SK-N-SH treated with all-trans-retinoic acid at 6 μM for 48 hours (cell line): Measurements from ENCODE around the gene SLC10A2.

ENCODE experiments used
- ATAC-seq: fragments of 200-7000 bp; cut with Tn5 transposase; 3 replicates; pipeline ENCODE4 v1.9.1; 2020; ENCODE audit warnings: mild to moderate bottlenecking, moderate library complexity
- ARNTL ChIP-seq: fragments of 450-650 bp; formaldehyde crosslinking; IDR thresholded peaks from 2 replicates; pipeline ENCODE4 v1.5.0; 2020; ENCODE audit warnings: low read depth, mild to moderate bottlenecking, moderate library complexity, borderline replicate concordance
- BACH2 ChIP-seq: fragments of 250-450 bp; sonication (Bioruptor Pico); IDR thresholded peaks from 2 replicates; pipeline ENCODE4 v1.9.0; 2021; ENCODE audit warnings: mild to moderate bottlenecking, borderline replicate concordance
- CREB5 ChIP-seq: fragments of 250-450 bp; sonication (Bioruptor Pico); IDR thresholded peaks from 2 replicates; pipeline ENCODE4 v1.5.1; 2020; ENCODE audit warnings: low read depth, mild to moderate bottlenecking, moderate library complexity
- CSDC2 ChIP-seq: fragments of 250-450 bp; sonication (Bioruptor Pico); IDR thresholded peaks from 2 replicates; pipeline ENCODE4 v1.5.0; 2020; ENCODE audit warnings: mild to moderate bottlenecking, moderate library complexity
- CSRNP3 ChIP-seq: fragments of 250-450 bp; sonication (Bioruptor Pico); IDR thresholded peaks from 2 replicates; pipeline ENCODE4 v1.5.1; 2021; ENCODE audit warnings: mild to moderate bottlenecking, moderate library complexity
- ESRRG ChIP-seq: fragments of 250-450 bp; sonication (Bioruptor Pico); IDR thresholded peaks from 2 replicates; pipeline ENCODE4 v1.6.1; 2021; ENCODE audit warnings: mild to moderate bottlenecking
- GLIS3 ChIP-seq: fragments of 250-450 bp; sonication (Bioruptor Pico); IDR thresholded peaks from 2 replicates; pipeline ENCODE4 v1.5.0; 2020; ENCODE audit warnings: mild to moderate bottlenecking, moderate library complexity
- ISL1 ChIP-seq: fragments of 250-450 bp; sonication (Bioruptor Pico); IDR thresholded peaks from 2 replicates; pipeline ENCODE4 v2.1.2; 2022; ENCODE audit warnings: mild to moderate bottlenecking, moderate library complexity
- OSR1 ChIP-seq: fragments of 250-450 bp; sonication (Bioruptor Pico); IDR thresholded peaks from 2 replicates; pipeline ENCODE4 v1.8.0; 2022; ENCODE audit warnings: moderate library complexity, mild to moderate bottlenecking, inconsistent platforms
- PPARA ChIP-seq: fragments of 250-450 bp; sonication (Bioruptor Pico); IDR thresholded peaks from 2 replicates; pipeline ENCODE4 v1.5.0; 2020; ENCODE audit warnings: mild to moderate bottlenecking, borderline replicate concordance
- RARB ChIP-seq: fragments of 250-450 bp; sonication (Bioruptor Pico); IDR thresholded peaks from 2 replicates; pipeline ENCODE4 v1.8.0; 2021; ENCODE audit warnings: mild to moderate bottlenecking, moderate library complexity
- SNAI2 ChIP-seq: fragments of 250-450 bp; sonication (Bioruptor Pico); IDR thresholded peaks from 2 replicates; pipeline ENCODE4 v1.5.0; 2020; ENCODE audit warnings: mild to moderate bottlenecking, moderate library complexity
- TCF4 ChIP-seq: fragments of 250-450 bp; sonication (Bioruptor Pico); IDR thresholded peaks from 2 replicates; pipeline ENCODE4 v1.8.0; 2021; ENCODE audit warnings: mild to moderate bottlenecking, moderate library complexity, borderline replicate concordance
- ZC3H10 ChIP-seq: fragments of 250-450 bp; sonication (Bioruptor Pico); IDR thresholded peaks from 2 replicates; pipeline ENCODE4 v1.5.1; 2021; ENCODE audit warnings: mild to moderate bottlenecking, moderate library complexity
- ZFP3 ChIP-seq: fragments of 250-450 bp; sonication (Bioruptor Pico); IDR thresholded peaks from 2 replicates; pipeline ENCODE4 v1.5.0; 2020; ENCODE audit warnings: mild to moderate bottlenecking, moderate library complexity
- ZFP30 ChIP-seq: fragments of 450-650 bp; formaldehyde crosslinking; IDR thresholded peaks from 2 replicates; pipeline ENCODE4 v1.5.0; 2022; ENCODE audit warnings: mild to moderate bottlenecking, moderate library complexity
- ZNF565 ChIP-seq: fragments of 450-650 bp; formaldehyde crosslinking; conservative IDR thresholded peaks from 2 replicates; pipeline ENCODE4 v1.5.0; 2020; ENCODE audit warnings: low read depth, mild to moderate bottlenecking, moderate library complexity
- ZNF70 ChIP-seq: fragments of 450-650 bp; formaldehyde crosslinking; IDR thresholded peaks from 2 replicates; pipeline ENCODE4 v1.5.0; 2020; ENCODE audit warnings: mild to moderate bottlenecking, moderate library complexity
- ZNF8 ChIP-seq: fragments of 450-650 bp; formaldehyde crosslinking; IDR thresholded peaks from 2 replicates; pipeline ENCODE4 v1.5.0; 2020; ENCODE audit warnings: mild to moderate bottlenecking, moderate library complexity
- TF ChIP-seq, protein P1 (sequence below): fragments of 250-450 bp; sonication (Bioruptor Pico); IDR thresholded peaks from 2 replicates; pipeline ENCODE4 v1.8.0; 2020; ENCODE audit warnings: mild to moderate bottlenecking, moderate library complexity, borderline replicate concordance
- TF ChIP-seq, protein P2 (sequence below): fragments of 250-450 bp; sonication (Bioruptor Pico); IDR thresholded peaks from 2 replicates; pipeline ENCODE4 v1.8.0; 2021; ENCODE audit warnings: low read depth, mild to moderate bottlenecking, moderate library complexity, borderline replicate concordance

The SLC10A2 gene

GRCh38 chr13:103030776-103031175 lies 35.4 kb downstream of the SLC10A2 start:
- ATAC-seq: no peak
- no peak for TF ChIP-seq SNAI2 (CRISPR knock-in tag)
- no peak for TF ChIP-seq ZNF565 (CRISPR knock-in tag)
- TF ChIP-seq GLIS3 (CRISPR knock-in tag): no peak
- no peak for TF ChIP-seq CSRNP3 (CRISPR knock-in tag)
- no peak for TF ChIP-seq ZNF70 (CRISPR knock-in tag)
- TF ChIP-seq ARNTL (CRISPR knock-in tag): no peak
- no peak for TF ChIP-seq CREB5
- TF ChIP-seq BACH2 (CRISPR knock-in tag): no peak
- no peak for TF ChIP-seq ZC3H10
- no peak for TF ChIP-seq PPARA (CRISPR knock-in tag)
- TF ChIP-seq ZFP3 (CRISPR knock-in tag): no peak
- no peak for TF ChIP-seq ZNF8 (CRISPR knock-in tag)
- TF ChIP-seq, protein P1, sequence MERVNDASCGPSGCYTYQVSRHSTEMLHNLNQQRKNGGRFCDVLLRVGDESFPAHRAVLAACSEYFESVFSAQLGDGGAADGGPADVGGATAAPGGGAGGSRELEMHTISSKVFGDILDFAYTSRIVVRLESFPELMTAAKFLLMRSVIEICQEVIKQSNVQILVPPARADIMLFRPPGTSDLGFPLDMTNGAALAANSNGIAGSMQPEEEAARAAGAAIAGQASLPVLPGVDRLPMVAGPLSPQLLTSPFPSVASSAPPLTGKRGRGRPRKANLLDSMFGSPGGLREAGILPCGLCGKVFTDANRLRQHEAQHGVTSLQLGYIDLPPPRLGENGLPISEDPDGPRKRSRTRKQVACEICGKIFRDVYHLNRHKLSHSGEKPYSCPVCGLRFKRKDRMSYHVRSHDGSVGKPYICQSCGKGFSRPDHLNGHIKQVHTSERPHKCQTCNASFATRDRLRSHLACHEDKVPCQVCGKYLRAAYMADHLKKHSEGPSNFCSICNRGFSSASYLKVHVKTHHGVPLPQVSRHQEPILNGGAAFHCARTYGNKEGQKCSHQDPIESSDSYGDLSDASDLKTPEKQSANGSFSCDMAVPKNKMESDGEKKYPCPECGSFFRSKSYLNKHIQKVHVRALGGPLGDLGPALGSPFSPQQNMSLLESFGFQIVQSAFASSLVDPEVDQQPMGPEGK (CRISPR knock-in tag): no peak
- no peak for TF ChIP-seq OSR1
- no peak for TF ChIP-seq RARB (CRISPR knock-in tag)
- TF ChIP-seq TCF4 (CRISPR knock-in tag): no peak
- TF ChIP-seq ESRRG: no peak
- no peak for TF ChIP-seq ISL1
- TF ChIP-seq, protein P2, sequence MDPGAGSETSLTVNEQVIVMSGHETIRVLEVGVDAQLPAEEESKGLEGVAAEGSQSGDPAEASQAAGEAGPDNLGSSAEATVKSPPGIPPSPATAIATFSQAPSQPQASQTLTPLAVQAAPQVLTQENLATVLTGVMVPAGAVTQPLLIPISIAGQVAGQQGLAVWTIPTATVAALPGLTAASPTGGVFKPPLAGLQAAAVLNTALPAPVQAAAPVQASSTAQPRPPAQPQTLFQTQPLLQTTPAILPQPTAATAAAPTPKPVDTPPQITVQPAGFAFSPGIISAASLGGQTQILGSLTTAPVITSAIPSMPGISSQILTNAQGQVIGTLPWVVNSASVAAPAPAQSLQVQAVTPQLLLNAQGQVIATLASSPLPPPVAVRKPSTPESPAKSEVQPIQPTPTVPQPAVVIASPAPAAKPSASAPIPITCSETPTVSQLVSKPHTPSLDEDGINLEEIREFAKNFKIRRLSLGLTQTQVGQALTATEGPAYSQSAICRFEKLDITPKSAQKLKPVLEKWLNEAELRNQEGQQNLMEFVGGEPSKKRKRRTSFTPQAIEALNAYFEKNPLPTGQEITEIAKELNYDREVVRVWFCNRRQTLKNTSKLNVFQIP (CRISPR knock-in tag): no peak
- TF ChIP-seq ZFP30 (CRISPR knock-in tag): no peak

- TF ChIP-seq TCF4 (CRISPR knock-in tag): no peak
- TF ChIP-seq, protein P2 (CRISPR knock-in tag): no peak
- TF ChIP-seq SNAI2 (CRISPR knock-in tag): no peak
- TF ChIP-seq OSR1: no peak
- ATAC-seq: no peak
Observed at GRCh38 chr13:103029798-103030197, 36.4 kb downstream of the SLC10A2 start.

DNA sequence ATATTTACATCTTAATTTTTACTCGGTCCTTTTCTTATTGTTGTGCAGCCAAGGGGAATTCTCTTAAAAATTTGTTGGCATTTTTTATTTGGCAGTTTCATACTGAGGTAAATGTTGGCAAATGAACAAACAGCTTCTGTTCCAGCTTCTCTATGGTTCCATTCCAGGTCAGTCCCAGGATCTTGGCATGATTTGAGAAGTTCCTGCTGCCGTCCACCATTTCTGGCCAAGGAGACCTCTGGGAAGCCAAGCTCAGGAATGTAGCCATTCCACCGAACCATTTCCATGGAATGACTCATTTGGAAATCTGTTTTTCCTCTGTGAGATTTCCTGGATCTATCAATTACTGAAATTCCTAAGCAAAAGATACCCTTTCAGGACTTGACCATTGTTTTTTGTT lies 43.9 kb downstream of the SLC10A2 start:
- no peak for ATAC-seq
- TF ChIP-seq RARB (CRISPR knock-in tag): no peak
- TF ChIP-seq, protein P2 (CRISPR knock-in tag): no peak
- TF ChIP-seq CSDC2: no peak
- no peak for TF ChIP-seq BACH2 (CRISPR knock-in tag)
- no peak for TF ChIP-seq ZNF70 (CRISPR knock-in tag)
- TF ChIP-seq, protein P1 (CRISPR knock-in tag): no peak
- no peak for TF ChIP-seq CREB5
- TF ChIP-seq ZFP3 (CRISPR knock-in tag): no peak
- TF ChIP-seq ZNF565 (CRISPR knock-in tag): no peak
- TF ChIP-seq ZC3H10: no peak
- no peak for TF ChIP-seq ZFP30 (CRISPR knock-in tag)
- no peak for TF ChIP-seq OSR1
- no peak for TF ChIP-seq ARNTL (CRISPR knock-in tag)
- TF ChIP-seq ESRRG: no peak
- no peak for TF ChIP-seq ZNF8 (CRISPR knock-in tag)
- TF ChIP-seq PPARA (CRISPR knock-in tag): no peak
